DMS153 treated with DMSO at 0.1 percent for 48 hours (cell line): Measurements from ENCODE around the gene GRK1.
"Not testable (repeated sequence)": the region's sequence is repeated elsewhere in the genome, so short reads cannot be mapped to it uniquely, and the experiment has no call there.

ENCODE experiments used
- DNase-seq: peaks from one replicate; lab custom pipeline; 2025; ENCODE audit not compliant: unreplicated experiment; lab: John Stamatoyannopoulos, UW

The GRK1 gene

GRCh38 chr13:113742445-113743120, 75.6 kb downstream of the GRK1 start:
- no peak for DNase-seq

GRCh38 chr13:113743366-113744195, 76.6 kb downstream of the GRK1 start:
- no peak for DNase-seq

- DNase-seq = no peak
Observed at GRCh38 chr13:113744197-113745000, 77.4 kb downstream of the GRK1 start.

- no peak for DNase-seq
Observed at GRCh38 chr13:113745059-113745458, 78.0 kb downstream of the GRK1 start.

GRCh38 chr13:113745500-113746142, 78.6 kb downstream of the GRK1 start:
- not testable (repeated sequence) for DNase-seq

- no peak for DNase-seq
Observed at GRCh38 chr13:113746143-113746525, 79.1 kb downstream of the GRK1 start.

GRCh38 chr13:113746671-113747070, 79.7 kb downstream of the GRK1 start:
- DNase-seq = no peak

GRCh38 chr13:113747291-113747833, 80.3 kb downstream of the GRK1 start:
- no peak for DNase-seq

GRCh38 chr13:113748101-113748861, 81.3 kb downstream of the GRK1 start:
- DNase-seq = no peak

- no peak for DNase-seq
Observed at GRCh38 chr13:113748862-113749451, 81.9 kb downstream of the GRK1 start.

GRCh38 chr13:113749507-113749906, 82.5 kb downstream of the GRK1 start:
- no peak for DNase-seq

- no peak for DNase-seq
Observed at GRCh38 chr13:113749967-113750366, 82.9 kb downstream of the GRK1 start.

GRCh38 chr13:113750554-113751399, 83.8 kb downstream of the GRK1 start:
- DNase-seq = no peak

- no peak for DNase-seq
Observed at GRCh38 chr13:113751491-113751890, 84.5 kb downstream of the GRK1 start.

- not testable (repeated sequence) for DNase-seq
Observed at GRCh38 chr13:113752211-113752986, 85.4 kb downstream of the GRK1 start.

GRCh38 chr13:113753171-113753570, 86.2 kb downstream of the GRK1 start:
- DNase-seq = no peak

- no peak for DNase-seq
Observed at GRCh38 chr13:113754242-113754641, 87.2 kb downstream of the GRK1 start.

GRCh38 chr13:113754691-113755090, 87.7 kb downstream of the GRK1 start:
- DNase-seq = no peak
